Colon (tissue), 2 donors: ENCODE data around the gene PRKD2.
"Not testable (repeated sequence)": the region's sequence is repeated elsewhere in the genome, so short reads cannot be mapped to it uniquely, and the experiment has no call there.

Experiments
- FAIRE-seq: peaks from 2 replicates; lab custom pipeline; 2012; peaks lifted over from hg19 to GRCh38; lab: Jason Lieb, UNC
- donor health status: control.
- donor health status: control.

The PRKD2 gene

GRCh38 chr19:46630586-46631205 lies 86.2 kb downstream of the PRKD2 start:
- FAIRE-seq, result no peak

- no peak for FAIRE-seq
These were observed 87.3 kb downstream of the PRKD2 start for GRCh38 chr19:46629546-46630025.

GRCh38 chr19:46628970-46629369 lies 87.9 kb downstream of the PRKD2 start:
- FAIRE-seq, result not testable (repeated sequence)

GRCh38 chr19:46626446-46626845 lies 90.5 kb downstream of the PRKD2 start:
- FAIRE-seq, result no peak

- FAIRE-seq, result no peak
These were observed 91.2 kb downstream of the PRKD2 start for GRCh38 chr19:46625731-46626130.

GRCh38 chr19:46624958-46625661 lies 91.8 kb downstream of the PRKD2 start, which contains the start of gene PTGIR:
Gene PTGIR (minus strand): TSS chr19:46625089. CDS start chr19:46624225, 864 bp downstream.
- no peak for FAIRE-seq
